ENCODE results near the gene KIF5C.

Gene KIF5C

GRCh38 chr2:148924514-148925178 is 49.6 kb downstream of the KIF5C start:
- DNase-seq (ENCODE audit: low read depth in 2 of 2), result no peak

- DNase-seq (ENCODE audit: low read depth in 2 of 2), result peak in 1 of 2 experiments; percentile 7
These were observed 51.4 kb downstream of the KIF5C start for GRCh38 chr2:148926291-148926961.

DNA sequence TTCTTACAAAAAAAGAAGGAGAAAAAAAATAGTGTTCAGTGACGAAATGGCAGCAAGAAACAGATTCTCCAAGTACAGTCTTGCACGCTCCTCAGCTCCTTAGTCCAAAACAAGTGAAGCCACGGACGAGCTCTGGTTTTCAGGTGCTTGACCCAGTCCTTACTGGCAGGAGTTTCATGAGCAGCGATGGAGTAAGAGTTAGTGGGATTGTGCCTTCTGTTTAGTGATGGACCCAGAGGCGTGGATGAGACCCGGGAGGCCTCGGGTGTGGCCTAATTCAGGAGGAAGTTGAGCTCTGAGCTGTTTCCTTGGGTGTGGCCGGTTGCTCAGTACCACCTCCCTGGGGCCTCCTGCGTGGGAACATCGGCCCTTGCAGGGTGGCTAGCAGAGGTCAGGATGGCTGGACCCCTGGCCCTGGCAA is 52.0 kb downstream of the KIF5C start:
- no peak for DNase-seq (ENCODE audit: low read depth in 2 of 2)

GRCh38 chr2:148928395-148928794 is 53.4 kb downstream of the KIF5C start:
- no peak for DNase-seq (ENCODE audit: low read depth in 2 of 2)

DNA sequence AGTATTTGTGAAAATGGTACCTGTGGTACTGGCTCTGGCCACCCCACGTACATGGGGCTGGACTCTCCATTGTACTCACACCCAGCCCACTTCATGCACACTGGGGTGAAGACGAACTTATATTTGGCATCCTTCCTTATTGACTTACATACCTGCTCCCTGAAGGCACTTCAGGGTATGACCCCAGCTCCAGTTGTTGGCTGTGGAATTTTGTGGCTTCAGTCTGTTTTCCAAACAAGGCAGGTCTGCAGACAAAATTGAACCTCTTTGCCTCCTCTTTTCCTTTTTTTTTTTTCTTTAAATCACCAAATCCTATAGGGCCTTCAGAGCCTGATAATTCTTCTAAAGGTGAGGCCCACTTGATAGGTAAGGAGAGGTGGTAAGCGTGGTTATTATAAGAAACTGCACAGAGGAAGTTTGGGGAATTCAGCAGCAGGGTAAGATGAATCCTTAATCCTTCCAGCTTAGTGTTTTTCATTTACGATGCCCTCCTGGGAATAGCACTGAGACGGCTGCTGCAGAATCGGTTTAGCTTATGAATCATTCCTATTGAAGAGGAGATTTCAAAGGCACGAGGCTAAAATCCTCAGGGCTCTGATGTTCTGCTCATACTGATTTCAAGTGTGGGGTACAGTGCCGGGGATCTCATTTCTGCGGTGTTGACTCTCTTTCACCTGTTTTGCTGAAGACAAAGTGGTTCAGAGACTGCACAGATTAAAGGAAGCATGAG is 55.2 kb downstream of the KIF5C start:
- DNase-seq (ENCODE audit: low read depth in 2 of 2), result peak; percentile 34 to 41

GRCh38 chr2:148932536-148932935 is 57.5 kb downstream of the KIF5C start:
- no peak for DNase-seq (ENCODE audit: low read depth in 2 of 2)

GRCh38 chr2:148933456-148933855 is 58.4 kb downstream of the KIF5C start:
- no peak for DNase-seq (ENCODE audit: low read depth in 2 of 2)

GRCh38 chr2:148935791-148936190 is 60.8 kb downstream of the KIF5C start:
- DNase-seq (ENCODE audit: low read depth in 2 of 2), result no peak

GRCh38 chr2:148936857-148937450 is 61.9 kb downstream of the KIF5C start:
- DNase-seq (ENCODE audit: low read depth in 2 of 2), result no peak

- no peak for DNase-seq (ENCODE audit: low read depth in 2 of 2)
These were observed 64.2 kb downstream of the KIF5C start for GRCh38 chr2:148939271-148939670.

DNA sequence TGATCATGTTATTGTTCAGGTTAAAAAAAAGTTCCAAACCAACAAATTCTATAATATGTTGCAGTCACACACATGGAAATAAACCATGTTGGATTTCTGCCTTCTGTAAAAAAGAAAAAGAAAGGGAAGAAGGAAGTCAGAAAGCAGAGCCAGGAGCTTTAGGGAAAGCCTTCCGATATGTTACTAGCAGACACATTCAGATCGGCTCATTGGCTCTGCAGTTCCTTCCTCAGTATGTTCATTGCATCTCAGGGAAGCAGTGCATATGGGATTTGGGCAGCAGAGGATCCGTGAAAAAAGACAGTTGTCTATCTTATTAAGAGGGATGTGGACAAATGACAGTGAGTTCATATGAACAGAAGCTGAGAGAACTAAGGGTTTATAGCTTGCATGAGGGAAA is 68.1 kb downstream of the KIF5C start:
- DNase-seq (ENCODE audit: low read depth in 2 of 2), result no peak

- DNase-seq (ENCODE audit: low read depth in 2 of 2), result no peak
These were observed 69.5 kb downstream of the KIF5C start for GRCh38 chr2:148944536-148944935.

GRCh38 chr2:148947299-148947698 is 72.3 kb downstream of the KIF5C start:
- DNase-seq (ENCODE audit: low read depth in 2 of 2), result no peak

DNA sequence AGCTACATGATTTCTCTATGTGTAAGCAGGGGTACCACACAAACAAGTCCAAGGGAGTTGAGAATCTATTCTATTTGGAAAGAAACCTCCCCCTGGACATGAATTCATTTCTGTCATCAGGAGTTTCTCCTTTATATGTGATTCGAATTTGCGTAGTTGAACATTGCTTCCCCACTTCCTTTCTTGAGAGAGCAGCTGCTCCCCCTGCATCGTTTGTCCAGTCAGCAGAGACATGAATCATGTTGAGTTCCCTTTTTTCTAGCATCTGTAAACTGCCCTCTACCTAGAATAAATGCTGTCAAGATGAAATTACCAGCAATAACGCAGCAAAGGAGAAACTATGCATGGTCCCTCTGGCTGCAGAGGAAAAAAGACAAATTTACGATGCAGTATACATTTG is 73.8 kb downstream of the KIF5C start:
- DNase-seq (ENCODE audit: low read depth in 2 of 2), result no peak

DNA sequence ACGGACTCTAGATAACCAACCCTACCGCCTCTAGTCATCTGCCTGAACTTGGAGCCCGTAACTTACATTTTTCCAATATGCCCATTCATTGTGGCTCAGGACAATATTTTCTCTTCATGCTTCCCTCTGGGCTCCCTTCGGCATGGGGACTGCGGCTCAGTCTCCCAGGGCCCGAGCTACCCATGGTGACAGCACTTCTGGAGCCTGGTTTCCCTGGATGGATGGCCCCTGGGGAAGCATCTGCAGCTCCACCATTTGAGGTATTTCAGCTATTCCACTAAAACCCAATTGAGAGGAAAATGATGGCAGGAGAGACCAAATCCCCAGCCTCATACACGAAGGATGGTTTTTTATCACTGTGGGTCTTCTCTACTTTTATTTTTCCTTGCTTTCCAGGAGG is 74.3 kb downstream of the KIF5C start:
- DNase-seq (ENCODE audit: low read depth in 2 of 2), result no peak

DNA sequence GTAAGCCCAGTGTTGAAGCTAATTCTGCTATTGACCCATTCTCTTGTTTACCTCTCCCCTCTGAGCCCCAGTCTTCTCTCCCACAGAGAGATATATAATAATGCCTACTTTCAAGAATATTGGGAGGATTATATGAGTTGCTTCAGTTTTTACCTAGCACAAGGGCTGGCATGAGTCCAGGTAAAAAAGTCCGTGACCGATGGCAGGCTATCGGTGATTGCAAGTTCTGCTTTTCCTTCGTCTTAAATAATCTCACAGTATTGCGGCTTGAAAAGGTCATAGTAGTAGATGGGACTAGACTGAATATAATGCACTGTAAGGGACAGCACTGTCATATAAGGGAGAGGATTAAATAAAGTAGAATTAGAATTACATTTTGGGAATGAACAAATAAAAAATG is 77.6 kb downstream of the KIF5C start:
- DNase-seq (ENCODE audit: low read depth in 2 of 2), result no peak

DNA sequence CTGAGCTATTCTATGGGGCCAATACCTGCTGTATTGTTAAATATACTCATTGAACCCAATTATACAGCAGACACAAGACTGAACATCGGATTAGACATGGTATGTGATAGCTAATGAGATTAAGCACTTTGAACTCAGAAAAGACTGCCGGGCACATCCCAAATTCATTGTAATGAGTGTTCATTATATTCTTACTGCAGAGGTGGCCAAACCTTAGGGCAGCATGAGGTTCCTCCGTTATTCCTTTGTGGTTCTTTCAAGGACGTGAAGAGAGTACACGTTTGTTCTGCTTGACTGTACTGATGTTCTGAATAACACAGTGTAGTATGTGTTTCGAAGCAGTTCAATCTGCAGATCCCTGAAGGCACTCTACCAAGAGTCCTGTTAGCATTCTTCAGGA is 78.4 kb downstream of the KIF5C start:
- no peak for DNase-seq (ENCODE audit: low read depth in 2 of 2)

DNA sequence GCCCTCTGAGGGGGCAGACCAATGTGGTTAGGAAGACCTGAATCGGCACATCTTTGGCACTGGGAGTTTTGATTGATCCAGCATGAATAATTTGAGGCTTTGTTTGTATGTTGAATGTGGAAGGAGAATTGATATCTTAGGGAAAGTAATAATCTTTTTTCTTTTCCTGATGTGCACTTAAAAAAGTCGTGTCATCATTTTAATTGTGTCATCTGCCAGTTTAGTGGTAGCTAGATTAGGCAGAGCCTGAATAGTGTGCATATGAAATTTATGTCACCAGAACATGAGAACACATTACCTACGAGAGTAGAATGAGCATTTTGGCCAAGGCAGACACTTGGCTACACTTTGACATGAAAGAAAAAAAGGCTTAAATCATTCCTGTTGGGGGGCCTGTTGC is 79.5 kb downstream of the KIF5C start:
- no peak for DNase-seq (ENCODE audit: low read depth in 2 of 2)

DNA sequence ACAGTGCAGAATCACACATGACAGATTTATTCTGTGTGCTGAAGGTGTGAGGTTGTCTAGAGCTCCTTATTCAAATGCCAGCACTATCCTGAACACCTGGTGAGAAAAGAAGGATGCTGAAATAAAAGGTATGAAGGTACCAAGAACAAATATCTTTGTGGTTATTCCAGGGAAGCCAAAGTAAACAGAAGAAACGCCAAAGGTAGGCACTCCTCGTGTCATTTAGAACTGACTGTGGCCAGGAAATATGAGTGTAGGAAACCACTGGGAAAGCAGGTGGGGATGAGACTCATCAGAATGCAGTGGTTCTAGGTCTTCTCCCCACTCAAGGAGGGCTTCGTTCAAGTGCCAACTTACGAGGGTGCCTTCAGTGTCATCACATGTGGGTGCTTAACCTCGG is 80.8 kb downstream of the KIF5C start:
- DNase-seq (ENCODE audit: low read depth in 2 of 2), result no peak

DNA sequence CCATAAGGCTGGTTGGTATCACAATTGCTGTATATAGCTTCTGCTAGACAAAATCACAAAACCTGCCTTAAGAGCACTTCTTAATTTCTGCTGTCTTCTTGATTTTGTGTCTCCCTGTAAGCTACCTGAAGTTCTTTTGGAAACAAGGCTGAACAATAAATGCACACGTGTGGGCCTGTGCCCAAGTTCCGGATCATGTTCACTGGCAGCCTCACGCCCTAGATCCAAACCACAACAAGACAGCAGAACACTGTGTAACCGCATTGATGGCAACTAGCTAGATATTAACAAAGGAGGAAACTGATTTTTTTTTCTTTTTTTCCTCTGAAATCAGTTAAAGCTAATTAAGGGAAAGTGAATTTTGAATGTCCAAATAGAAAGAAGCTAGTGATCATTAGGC is 82.0 kb downstream of the KIF5C start:
- no peak for DNase-seq (ENCODE audit: low read depth in 2 of 2)

DNA sequence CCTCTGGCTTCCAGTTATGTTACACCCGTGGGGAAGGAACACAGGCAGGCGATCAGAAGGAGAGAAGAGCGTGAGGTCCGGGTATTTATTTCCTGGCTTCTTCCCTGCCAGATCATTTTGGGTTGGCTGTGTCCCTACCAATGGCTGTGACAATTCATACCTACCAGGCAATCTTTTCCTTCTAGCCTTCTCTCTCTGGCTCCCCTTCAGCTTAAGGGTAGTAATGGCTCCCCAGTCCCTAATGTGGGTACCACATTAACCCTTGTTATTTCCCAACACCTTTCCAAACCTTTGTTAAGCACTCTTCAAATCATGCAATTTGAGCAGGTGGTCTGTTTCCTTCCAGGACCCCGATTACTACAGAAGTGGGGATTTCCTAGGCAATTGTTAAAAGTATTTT is 84.7 kb downstream of the KIF5C start:
- no peak for DNase-seq (ENCODE audit: low read depth in 2 of 2)

GRCh38 chr2:148960483-148960882 is 85.5 kb downstream of the KIF5C start:
- DNase-seq (ENCODE audit: low read depth in 2 of 2), result no peak

DNA sequence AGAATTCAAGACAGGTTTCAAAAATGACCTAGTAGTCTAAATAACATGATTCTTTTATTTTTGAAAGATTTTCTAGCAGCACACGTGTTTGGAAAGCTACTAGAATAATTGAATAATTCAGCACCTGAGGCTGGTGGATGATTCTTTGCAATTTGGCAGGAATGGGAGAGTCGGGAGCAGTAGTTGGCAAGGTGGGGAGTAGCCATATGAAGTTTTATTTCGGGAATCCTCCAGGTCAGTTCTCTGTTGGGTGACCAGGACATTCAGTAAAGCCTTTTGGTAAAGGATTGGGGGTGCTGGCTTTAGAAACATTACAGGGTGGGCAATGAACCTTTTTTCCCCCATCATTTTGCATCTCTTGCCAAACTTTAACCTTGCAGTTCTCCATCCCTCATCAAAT is 88.4 kb downstream of the KIF5C start:
- no peak for DNase-seq (ENCODE audit: low read depth in 2 of 2)

Measured in fibroblast of skin of left quadriceps (primary cell).